Naive thymus-derived CD4-positive, alpha-beta T cell (primary cell): ENCODE measurements around the gene ABCG1. TPM values are rescaled to one million over a fixed set of nuclear protein-coding genes. Genes with fewer than 3 reads are reported as not detected.

ENCODE experiments used
- ATAC-seq: fragments of 150-1000 bp; cut with Tn5 transposase; 2 replicates; pipeline ENCODE4 v1.10.0; 2021; ENCODE audit warnings: mild to moderate bottlenecking, moderate library complexity
- CTCF ChIA-PET: fragments of 350-600 bp; sonication (Branson Sonifier 250); formaldehyde crosslinking; loops from one replicate; lab custom pipeline; 2021; ENCODE audit warnings: antibody characterized with exemption; lab: Charles Lee
- POLR2A ChIA-PET: fragments of 350-600 bp; sonication (Branson Sonifier 250); formaldehyde crosslinking; loops from one replicate; lab custom pipeline; 2021; ENCODE audit warnings: antibody characterized with exemption, inconsistent platforms; lab: Charles Lee
- DNase-seq, 9 donors: peaks; one replicate each; pipeline versions ENCODE4 v3.0.0 to v3.0.0-alpha.2; 2020 to 2022; ENCODE audit warnings: mixed read lengths in 1 of 9
- H3K27ac ChIP-seq: one replicate; pipeline ENCODE4 v1.7.0; 2013; ENCODE audit warnings: mild to moderate bottlenecking, low read depth, low read length, moderate library complexity
- H3K27me3 ChIP-seq, 2 donors: one replicate each; pipeline ENCODE4 v1.7.0; 2013; ENCODE audit warnings: low read length in 2 of 2, mild to moderate bottlenecking in 2 of 2, moderate library complexity in 2 of 2; ENCODE audit not compliant: control insufficient read depth in 2 of 2, insufficient read depth in 2 of 2
- H3K36me3 ChIP-seq, 3 experiments: 1 replicate in 2 of 3; 2 replicates in 1 of 3; pipeline ENCODE4 v1.7.0; 2013; ENCODE audit warnings: low read length in 3 of 3, mild to moderate bottlenecking in 3 of 3, moderate library complexity in 1 of 3; ENCODE audit not compliant: insufficient read depth in 3 of 3, control insufficient read depth in 2 of 3
- H3K4me1 ChIP-seq, 2 donors: one replicate each; pipeline ENCODE4 v1.7.0; 2013; ENCODE audit warnings: low read length in 2 of 2, mild to moderate bottlenecking in 2 of 2, moderate library complexity in 1 of 2; ENCODE audit not compliant: control insufficient read depth in 2 of 2, insufficient read depth in 2 of 2
- H3K4me3 ChIP-seq: 2 replicates; pipeline ENCODE4 v1.7.0; 2013; ENCODE audit warnings: mild to moderate bottlenecking, low read length
- H3K9me3 ChIP-seq, 3 experiments: 1 replicate in 2 of 3; 2 replicates in 1 of 3; pipeline ENCODE4 v1.7.0; 2013; ENCODE audit warnings: low read length in 3 of 3; ENCODE audit not compliant: control insufficient read depth in 2 of 3
- H3K27ac Mint-ChIP-seq, 9 donors: one replicate each; pipeline ENCODE4 v1.8.0; 2020 to 2022; ENCODE audit warnings: mixed read lengths in 9 of 9, mild to moderate bottlenecking in 8 of 9, moderate library complexity in 5 of 9, inconsistent platforms in 2 of 9
- H3K27me3 Mint-ChIP-seq, 5 donors: one replicate each; pipeline ENCODE4 v1.8.0; 2021 to 2022; ENCODE audit warnings: mixed read lengths in 5 of 5, mild to moderate bottlenecking in 1 of 5
- H3K36me3 Mint-ChIP-seq, 5 donors: one replicate each; pipeline ENCODE4 v1.8.0; 2020 to 2022; ENCODE audit warnings: mixed read lengths in 5 of 5, mild to moderate bottlenecking in 3 of 5, inconsistent platforms in 1 of 5
- H3K4me1 Mint-ChIP-seq, 7 donors: one replicate each; pipeline ENCODE4 v1.8.0; 2020 to 2022; ENCODE audit warnings: mixed read lengths in 7 of 7, mild to moderate bottlenecking in 3 of 7, inconsistent platforms in 1 of 7
- H3K4me3 Mint-ChIP-seq, 10 donors: one replicate each; pipeline ENCODE4 v1.8.0; 2020 to 2022; ENCODE audit warnings: mild to moderate bottlenecking in 10 of 10, mixed read lengths in 10 of 10, moderate library complexity in 6 of 10, inconsistent platforms in 2 of 10
- H3K9me3 Mint-ChIP-seq, 11 donors: one replicate each; pipeline ENCODE4 v1.8.0; 2020 to 2022; ENCODE audit warnings: mixed read lengths in 11 of 11, mild to moderate bottlenecking in 4 of 11, inconsistent platforms in 1 of 11, moderate library complexity in 1 of 11
- intact Hi-C, 2 donors: fragments of 100-400 bp; cut with micrococcal nuclease; formaldehyde crosslinking; loops; one replicate each; pipeline ENCODE4 v1.15.1; 2023
- polyA plus RNA-seq, 2 donors: library from polyadenylated mRNA; unstranded; fragments of 300-500 nt; fragmentation: Illumina TruSeq; gene quantifications; one replicate each; pipeline ENCODE4 v1.2.3, GENCODE V29; 2021
- total RNA-seq, 6 experiments: library from RNA in 5 of 6; stranded (reverse) in 5 of 6; gene quantifications; 1 replicate in 5 of 6; 2 replicates in 1 of 6; pipeline ENCODE4 v1.2.3 and lab custom pipeline; 2021 to 2026

The ABCG1 gene
- total and polyA plus RNA-seq, 7 experiments from 2014 or later, result 0.67 to 49.7 (median 17.0) TPM

DNA sequence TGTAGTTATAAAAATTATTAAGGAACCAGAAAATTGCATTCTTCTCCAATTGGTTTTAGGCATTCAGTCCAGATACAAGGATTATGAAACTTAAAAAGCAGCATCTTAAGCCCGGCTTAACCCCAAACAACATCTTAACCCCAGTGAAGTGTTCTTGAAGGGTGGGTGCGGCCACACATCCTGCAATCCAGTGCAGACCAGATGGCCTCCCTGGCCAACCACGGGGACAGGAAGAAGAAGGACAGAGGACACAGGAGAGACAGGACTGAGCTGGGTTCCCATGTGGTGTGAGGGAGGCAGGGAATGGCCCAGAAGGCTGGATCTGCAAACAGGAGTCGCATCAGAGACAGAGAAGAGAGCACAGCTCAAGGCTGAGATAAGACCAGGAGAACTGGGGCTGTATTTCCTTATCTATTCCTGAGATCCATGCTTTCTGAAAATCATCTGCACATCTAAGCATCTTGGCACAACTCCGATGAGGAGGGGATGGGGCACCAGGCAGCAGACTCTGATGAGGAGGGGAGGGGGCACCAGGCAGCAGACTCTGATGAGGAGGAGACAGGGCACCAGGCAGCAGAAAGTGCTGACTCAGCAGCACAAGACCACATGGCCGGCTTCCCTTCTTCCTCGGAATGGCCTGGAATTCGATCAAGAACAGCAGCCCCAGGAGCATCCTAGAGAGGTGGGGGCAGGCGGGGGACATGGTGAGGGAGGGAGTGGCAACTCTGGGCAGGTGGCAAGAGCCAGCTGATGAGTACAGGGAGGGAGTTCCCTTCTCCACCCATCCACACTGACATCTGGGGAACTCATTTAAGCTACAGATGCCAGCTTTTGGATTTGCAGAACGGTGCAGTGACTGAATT lies 26.6 kb downstream of the ABCG1 start:
- POLR2A ChIA-PET, result no interaction called here

DNA sequence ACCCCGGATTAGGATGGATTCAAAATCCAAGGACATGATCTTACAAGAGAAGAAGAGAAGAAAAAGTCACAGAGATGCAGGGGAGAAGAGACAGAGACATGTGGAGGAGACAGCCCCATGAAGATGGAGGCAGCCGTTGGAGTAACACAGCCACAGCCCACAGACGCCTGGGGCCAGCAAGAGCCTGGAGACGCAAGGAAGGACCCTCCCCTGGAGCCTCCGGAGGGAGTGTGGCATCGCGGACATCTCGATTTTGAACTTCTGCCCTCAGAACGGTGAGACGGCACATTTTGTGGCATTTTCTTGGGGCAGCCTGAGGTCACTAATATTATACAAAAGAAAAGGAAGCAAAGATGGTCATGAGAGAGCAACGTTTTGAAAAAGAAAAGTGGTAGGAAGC lies 28.8 kb downstream of the ABCG1 start:
- peaks cover 0 to 6% (median 0%) of the 10 kb centered on the region in 11 donors for H3K9me3 Mint-ChIP-seq
- no peaks in the 10 kb centered on the region for H3K36me3 ChIP-seq
- H3K4me1 ChIP-seq, result no peaks in the 10 kb centered on the region
- no peak overlapping the region for H3K4me3 ChIP-seq
- H3K27me3 ChIP-seq, result no peaks in the 10 kb centered on the region
- no peak for DNase-seq
- peak; percentile 32 for ATAC-seq
- H3K27me3 Mint-ChIP-seq, result peaks cover 0 to 4% (median 0%) of the 10 kb centered on the region in 5 donors
- H3K9me3 ChIP-seq, result no peaks in the 10 kb centered on the region
- intact Hi-C loops, result no loop called here
- H3K36me3 Mint-ChIP-seq, result peaks cover 13 to 25% (median 17%) of the 10 kb centered on the region in 5 donors
- H3K27ac ChIP-seq, result no peak overlapping the region
- peak overlapping the region in 3 of 9 donors; percentile 46 to 55 (median 55) for H3K27ac Mint-ChIP-seq
- ChIA-PET POLR2A (no interaction called here), CTCF (no interaction called here)
- peaks cover 14 to 59% (median 34%) of the 10 kb centered on the region in 7 donors for H3K4me1 Mint-ChIP-seq
- no peak overlapping the region for H3K4me3 Mint-ChIP-seq

More for the DNA sequence above, 26.6 kb downstream of the ABCG1 start:
- ATAC-seq (no peak), DNase-seq (no peak)
- Mint-ChIP-seq H3K4me1 (peaks cover 11 to 51% (median 32%) of the 10 kb centered on the region in 7 donors), H3K27ac (peak overlapping the region in 3 of 9 donors; percentile 25 to 47 (median 34)), H3K4me3 (no peak overlapping the region), H3K9me3 (peaks cover 0 to 6% (median 0%) of the 10 kb centered on the region in 11 donors), H3K36me3 (peaks cover 13 to 30% (median 18%) of the 10 kb centered on the region in 5 donors), H3K27me3 (peaks cover 0 to 4% (median 0%) of the 10 kb centered on the region in 5 donors)
- Histone ChIP-seq H3K36me3 (no peaks in the 10 kb centered on the region), H3K27ac (no peak overlapping the region), H3K27me3 (no peaks in the 10 kb centered on the region), H3K4me1 (no peaks in the 10 kb centered on the region), H3K9me3 (no peaks in the 10 kb centered on the region), H3K4me3 (no peak overlapping the region)
- intact Hi-C loops, result no loop called here
- CTCF ChIA-PET, result interaction anchor here (0.5 to 3.5 kb wide), 3 partner anchors 13 to 319 kb away, joined by 3 to 17 read pairs (median 4); no protein-coding TSS in a partner anchor

DNA sequence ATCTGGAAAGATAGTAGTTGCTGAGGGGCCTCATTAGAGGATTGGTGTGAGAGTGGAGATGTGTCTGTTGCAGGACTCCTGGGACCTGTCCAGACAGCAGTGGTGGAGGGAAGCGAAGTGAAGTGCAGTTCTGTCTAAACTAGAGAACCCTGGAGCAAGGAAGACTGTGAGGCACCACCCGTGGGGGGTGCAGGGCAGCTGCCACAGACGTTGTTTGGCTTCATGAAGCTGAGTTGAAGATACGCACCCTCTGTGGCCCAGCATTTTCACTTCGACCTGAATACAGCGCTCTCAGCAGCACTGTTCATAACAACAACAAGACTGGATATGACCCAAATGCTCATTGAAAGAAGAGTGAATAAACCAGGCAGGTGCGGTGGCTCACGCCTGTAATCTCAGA lies 29.3 kb downstream of the ABCG1 start:
- Mint-ChIP-seq H3K4me3 (no peak overlapping the region), H3K36me3 (peaks cover 13 to 25% (median 17%) of the 10 kb centered on the region in 5 donors), H3K27me3 (peaks cover 0 to 4% (median 0%) of the 10 kb centered on the region in 5 donors), H3K4me1 (peaks cover 14 to 61% (median 38%) of the 10 kb centered on the region in 7 donors), H3K9me3 (peaks cover 0 to 6% (median 0%) of the 10 kb centered on the region in 11 donors), H3K27ac (peak overlapping the region in 3 of 9 donors; percentile 46 to 55 (median 55))
- Histone ChIP-seq H3K36me3 (no peaks in the 10 kb centered on the region), H3K27ac (no peak overlapping the region), H3K9me3 (no peaks in the 10 kb centered on the region), H3K4me1 (no peaks in the 10 kb centered on the region), H3K4me3 (no peak overlapping the region), H3K27me3 (no peaks in the 10 kb centered on the region)
- ATAC-seq (no peak), DNase-seq (no peak)
- CTCF ChIA-PET, result no interaction called here
- intact Hi-C loops, result no loop called here
- POLR2A ChIA-PET, result no interaction called here

DNA sequence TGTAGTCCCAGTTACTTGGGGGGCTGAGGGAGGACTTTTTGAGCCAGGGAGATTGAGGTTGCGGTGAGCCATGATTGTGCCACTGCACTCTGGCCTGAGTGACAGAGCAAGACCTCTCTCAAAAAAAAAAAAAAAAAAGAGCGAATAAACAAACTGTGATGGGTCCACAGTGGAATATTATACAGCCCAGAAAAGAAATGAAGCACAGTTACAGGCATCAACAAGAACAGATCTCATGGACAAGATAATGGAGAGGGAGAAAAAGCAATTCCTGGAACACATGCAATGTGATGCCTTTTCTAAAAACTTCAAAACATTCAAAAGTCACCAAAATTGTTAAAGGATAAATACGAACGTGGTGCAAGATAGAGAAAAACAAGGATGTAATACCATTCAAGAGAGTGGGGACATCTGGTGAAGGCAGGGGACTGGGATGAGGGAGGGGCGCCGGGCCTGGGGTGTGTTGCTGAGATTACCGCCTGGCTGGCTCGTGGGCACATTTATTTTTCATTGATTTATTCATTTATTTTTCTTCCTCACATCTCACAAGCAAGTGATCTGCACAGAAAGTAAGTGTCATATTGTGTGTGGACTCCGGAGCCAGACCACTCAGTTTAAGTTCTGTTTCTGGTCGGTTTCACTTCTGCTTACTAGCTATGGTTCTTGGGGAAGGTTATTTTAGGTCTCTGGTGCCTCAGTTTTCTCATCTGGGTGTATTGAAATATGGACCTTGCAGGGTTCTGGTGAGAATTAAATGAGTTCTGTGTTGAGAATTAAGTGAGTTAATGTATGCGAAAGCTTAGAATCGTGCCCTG lies 30.1 kb downstream of the ABCG1 start:
- Histone ChIP-seq H3K4me3 (no peak overlapping the region), H3K27me3 (no peaks in the 10 kb centered on the region), H3K9me3 (no peaks in the 10 kb centered on the region), H3K4me1 (no peaks in the 10 kb centered on the region), H3K27ac (no peak overlapping the region), H3K36me3 (no peaks in the 10 kb centered on the region)
- Mint-ChIP-seq H3K9me3 (peaks cover 0 to 6% (median 0%) of the 10 kb centered on the region in 11 donors), H3K4me1 (peaks cover 20 to 67% (median 44%) of the 10 kb centered on the region in 7 donors), H3K27ac (peak overlapping the region in 4 of 9 donors; percentile 41 to 62 (median 52)), H3K36me3 (peaks cover 13 to 25% (median 17%) of the 10 kb centered on the region in 5 donors), H3K4me3 (no peak overlapping the region), H3K27me3 (peaks cover 0 to 7% (median 0%) of the 10 kb centered on the region in 5 donors)
- intact Hi-C loops, result no loop called here
- POLR2A ChIA-PET, result no interaction called here
- CTCF ChIA-PET, result interaction anchor here (1.8 kb wide), 1 partner anchor 10 kb away, joined by 4 read pairs; no protein-coding TSS in a partner anchor
- peak; percentile 68 for ATAC-seq
- DNase-seq, result no peak

DNA sequence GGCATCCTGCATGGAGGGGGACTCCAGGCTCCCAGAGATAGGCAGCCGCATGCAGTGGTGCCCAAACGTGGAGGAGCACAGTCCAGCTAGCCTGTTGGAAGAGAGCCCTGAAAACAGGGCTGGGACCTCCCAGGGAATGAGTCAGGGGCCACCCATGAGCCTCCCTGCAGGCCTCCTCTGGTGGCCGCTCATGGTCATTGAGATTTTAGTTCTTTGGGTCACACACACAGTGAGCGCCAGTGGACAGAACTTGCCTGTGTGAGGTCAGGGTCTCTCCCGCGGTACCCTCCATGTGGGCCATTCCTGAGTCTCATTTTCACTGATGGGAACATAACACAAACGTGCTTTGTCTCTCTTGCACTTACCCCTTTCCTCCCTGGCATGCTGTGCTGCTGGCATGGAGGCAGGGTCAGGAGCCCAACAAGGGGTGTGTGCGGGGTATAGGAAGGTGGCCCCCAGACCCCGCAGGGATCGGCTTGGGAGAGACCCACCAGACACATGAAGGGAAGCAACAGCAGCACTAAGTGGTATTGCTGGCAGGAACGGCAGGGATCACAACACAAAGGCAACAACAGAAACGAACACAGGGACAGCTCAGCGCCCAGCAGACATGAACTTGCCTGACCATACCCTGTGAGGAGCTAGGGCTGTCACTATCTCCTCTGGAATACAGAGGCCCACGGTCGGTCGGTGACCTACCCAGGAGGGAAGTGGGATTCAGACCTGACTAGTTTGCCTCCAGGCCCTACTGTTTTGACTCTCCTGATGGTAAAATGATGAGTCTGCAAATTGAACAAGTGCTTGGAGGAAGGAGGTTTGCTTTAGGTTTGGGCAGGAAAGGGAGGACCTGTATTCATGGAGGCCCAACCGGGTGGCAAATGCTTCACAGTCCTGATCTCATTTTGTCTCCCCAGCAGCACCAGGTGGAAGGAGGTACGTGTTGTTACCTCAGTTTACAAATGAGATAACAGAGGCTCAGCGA lies 31.8 kb downstream of the ABCG1 start:
- ATAC-seq (no peak), DNase-seq (no peak)
- H3K36me3 Mint-ChIP-seq, result peaks cover 12 to 22% (median 15%) of the 10 kb centered on the region in 5 donors
- H3K27ac Mint-ChIP-seq, result peak overlapping the region in 6 of 9 donors; percentile 5 to 75 (median 30)
- peaks cover 0 to 5% (median 0%) of the 10 kb centered on the region in 5 donors for H3K27me3 Mint-ChIP-seq
- H3K4me3 ChIP-seq, result no peak overlapping the region
- no peaks in the 10 kb centered on the region for H3K9me3 ChIP-seq
- H3K36me3 ChIP-seq, result no peaks in the 10 kb centered on the region
- ChIA-PET POLR2A (no interaction called here), CTCF (interaction anchor here (1.8 kb wide), 1 partner anchor 8 kb away, joined by 4 read pairs; no protein-coding TSS in a partner anchor)
- H3K27me3 ChIP-seq, result no peaks in the 10 kb centered on the region
- intact Hi-C loops, result no loop called here
- no peak overlapping the region for H3K27ac ChIP-seq
- peaks cover 22 to 72% (median 52%) of the 10 kb centered on the region in 7 donors for H3K4me1 Mint-ChIP-seq
- H3K9me3 Mint-ChIP-seq, result peaks cover 0 to 6% (median 0%) of the 10 kb centered on the region in 11 donors
- H3K4me3 Mint-ChIP-seq, result no peak overlapping the region
- no peaks in the 10 kb centered on the region for H3K4me1 ChIP-seq
